ENCODE results near the gene HMGCS2. TPM values are rescaled to one million over a fixed set of nuclear protein-coding genes. Genes with fewer than 3 reads are reported as not detected.

The HMGCS2 gene
- total and polyA plus RNA-seq, 10 of the 15 experiments (the other 5 are each of a cell fraction or from before 2014, with no cell fraction given) = 0.49 TPM; not detected in 9

GRCh38 chr1:119714583-119714982 is 54.1 kb downstream of the HMGCS2 start:
- ChIA-PET SMC1A (ENCODE audit: uncharacterized antibody, unreplicated experiment) (no interaction called here), POLR2A (no interaction called here), RAD21 (ENCODE audit: unreplicated experiment) (no interaction called here), CTCF (no interaction called here)
- no peaks in the 10 kb centered on the region; the same call in none of the 2 replicates for H3K79me2 ChIP-seq (ENCODE audit: control insufficient read depth, insufficient read depth, low read length)
- no peak for TF ChIP-seq ZBTB4 (CRISPR knock-in tag; IDR thresholded peaks at IDR 0.05)
- no peak for ATAC-seq
- intact Hi-C loops (cut with micrococcal nuclease; ENCODE audit: unreplicated experiment) (no loop called here), in situ Hi-C loops (cut with MboI) (no loop called here)
- no peak overlapping the region for H3K4me2 ChIP-seq (ENCODE audit: control insufficient read depth, insufficient read depth)
- H3K27me3 ChIP-seq (replicated peaks in 1 of 2; ENCODE audit: control insufficient read depth in 2 of 2, insufficient read depth in 2 of 2, low read length in 1 of 2) = peaks cover 0 to 2% of the 10 kb centered on the region in 2 experiments; a peak in 3 of 4 replicates
- no peak overlapping the region for H3K4me3 ChIP-seq
- no peak overlapping the region for H3K27ac ChIP-seq (ENCODE audit: control insufficient read depth, insufficient read depth)
- H3K9me3 ChIP-seq (replicated peaks; ENCODE audit: control insufficient read depth, insufficient read depth, low read length) = peaks cover 3% of the 10 kb centered on the region; the same call in 1 of the 3 replicates
- H2AFZ ChIP-seq (ENCODE audit: control insufficient read depth, low read depth, low read length) = no peak overlapping the region
- H3K4me1 ChIP-seq (ENCODE audit: control insufficient read depth, insufficient read depth, low read length) = no peaks in the 10 kb centered on the region
- no peak for FAIRE-seq
- H4K20me1 ChIP-seq (ENCODE audit: control insufficient read depth, insufficient read depth) = no peaks in the 10 kb centered on the region
- H3K36me3 ChIP-seq (ENCODE audit: control insufficient read depth in 2 of 2, insufficient read depth in 2 of 2, low read length in 1 of 2) = no peaks in the 10 kb centered on the region
- no peak overlapping the region for H3K9ac ChIP-seq (ENCODE audit: control insufficient read depth, insufficient read depth, low read length)
- DNase-seq (ENCODE audit: low read depth, low spot score) = no peak
- no TSS peak for BruUV-seq (replicated peaks)
- WGBS (ENCODE audit: insufficient coverage, insufficient replicate concordance, low lambda C conversion rate, missing lambda C conversion rate) = 57% methylated on average over 8 of the region's 8 CpGs

GRCh38 chr1:119713749-119714456 is 54.8 kb downstream of the HMGCS2 start:
- SMC1A ChIA-PET (ENCODE audit: uncharacterized antibody, unreplicated experiment) = no interaction called here
- in situ Hi-C loops (cut with MboI) (no loop called here), intact Hi-C loops (cut with micrococcal nuclease; ENCODE audit: unreplicated experiment) (no loop called here)
- no TSS peak for BruUV-seq (replicated peaks)
- no peak overlapping the region for H3K27ac ChIP-seq (ENCODE audit: control insufficient read depth, insufficient read depth)
- 61% methylated on average over 6 of the region's 6 CpGs for WGBS (ENCODE audit: insufficient coverage, insufficient replicate concordance, low lambda C conversion rate, missing lambda C conversion rate)
- no peak overlapping the region for H3K4me3 ChIP-seq
- FAIRE-seq = no peak
- CTCF ChIA-PET = no interaction called here
- ATAC-seq = no peak
- H3K9ac ChIP-seq (ENCODE audit: control insufficient read depth, insufficient read depth, low read length) = no peak overlapping the region
- POLR2A ChIA-PET = no interaction called here
- H4K20me1 ChIP-seq (ENCODE audit: control insufficient read depth, insufficient read depth) = no peaks in the 10 kb centered on the region
- DNase-seq (ENCODE audit: low read depth, low spot score) = no peak
- H3K79me2 ChIP-seq (ENCODE audit: control insufficient read depth, insufficient read depth, low read length) = no peaks in the 10 kb centered on the region; the same call in none of the 2 replicates
- peaks cover 0 to 2% of the 10 kb centered on the region in 2 experiments; a peak in 3 of 4 replicates for H3K27me3 ChIP-seq (replicated peaks in 1 of 2; ENCODE audit: control insufficient read depth in 2 of 2, insufficient read depth in 2 of 2, low read length in 1 of 2)
- H2AFZ ChIP-seq (ENCODE audit: control insufficient read depth, low read depth, low read length) = no peak overlapping the region
- RAD21 ChIA-PET (ENCODE audit: unreplicated experiment) = no interaction called here
- no peak overlapping the region for H3K4me2 ChIP-seq (ENCODE audit: control insufficient read depth, insufficient read depth)
- H3K9me3 ChIP-seq (replicated peaks; ENCODE audit: control insufficient read depth, insufficient read depth, low read length) = peaks cover 3% of the 10 kb centered on the region; the same call in 1 of the 3 replicates
- no peaks in the 10 kb centered on the region for H3K4me1 ChIP-seq (ENCODE audit: control insufficient read depth, insufficient read depth, low read length)
- no peaks in the 10 kb centered on the region for H3K36me3 ChIP-seq (ENCODE audit: control insufficient read depth in 2 of 2, insufficient read depth in 2 of 2, low read length in 1 of 2)
- TF ChIP-seq MEF2A (IDR thresholded peaks at IDR 0.05; ENCODE audit: insufficient read depth, low read depth, low read length) (no peak), HDGF (IDR thresholded peaks at IDR 0.05) (no peak), HDAC2 (IDR thresholded peaks at IDR 0.05) (no peak), EP300 (IDR thresholded peaks at IDR 0.05; ENCODE audit: borderline replicate concordance in 1 of 2, control insufficient read depth in 1 of 2, low read depth in 2 of 2, low read length in 2 of 2) (no peak), ZNF592 (IDR thresholded peaks at IDR 0.05) (no peak), ELK1 (IDR thresholded peaks at IDR 0.05; ENCODE audit: low read depth, low read length) (no peak)
